GDM1 (cell line): ENCODE data around the gene SGSM2.

Source experiments
- DNase-seq: peaks from one replicate; lab custom pipeline; 2025; lab: John Stamatoyannopoulos, UW

SGSM2 gene

DNA sequence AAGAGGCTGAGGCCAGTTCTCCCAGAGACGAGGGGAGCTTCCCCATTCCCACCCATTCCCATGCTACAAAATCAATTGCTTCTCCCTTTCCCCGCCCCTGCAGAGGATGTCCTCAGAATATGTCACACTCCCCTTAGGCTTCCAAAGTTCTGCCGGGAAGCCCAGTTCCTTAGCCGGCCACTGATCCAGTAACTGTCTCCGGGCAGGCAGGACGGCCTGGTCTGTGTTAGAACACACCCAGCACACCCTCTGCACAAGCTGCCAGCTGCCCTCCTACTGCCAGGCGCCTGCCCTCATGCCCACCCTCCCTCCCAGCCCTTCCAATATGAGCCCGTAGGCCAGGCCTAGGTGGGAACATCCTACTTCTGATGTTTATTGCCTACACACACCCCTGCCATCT, 31.1 kb downstream of the SGSM2 start:
- no peak for DNase-seq

DNA sequence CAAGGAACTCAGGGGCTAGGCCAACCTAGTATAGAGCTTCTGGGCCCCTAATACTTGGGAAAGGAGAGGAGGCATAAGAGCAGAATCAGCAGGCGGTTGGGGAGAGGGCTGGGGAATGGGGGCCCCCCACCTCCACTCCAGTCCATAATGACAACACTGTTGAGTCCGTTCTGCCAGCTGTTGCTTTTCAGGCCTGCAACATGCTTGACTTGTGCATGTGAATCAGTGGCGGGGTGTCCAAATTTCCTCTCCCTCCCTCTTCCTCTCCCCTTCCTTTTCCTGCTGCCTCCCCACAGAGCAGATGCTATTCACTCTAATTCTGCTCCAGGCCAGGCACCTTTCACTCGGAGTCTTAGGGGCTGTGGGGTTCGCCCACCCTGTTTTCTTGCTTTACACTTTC, 31.7 kb downstream of the SGSM2 start:
- DNase-seq, result no peak

DNA sequence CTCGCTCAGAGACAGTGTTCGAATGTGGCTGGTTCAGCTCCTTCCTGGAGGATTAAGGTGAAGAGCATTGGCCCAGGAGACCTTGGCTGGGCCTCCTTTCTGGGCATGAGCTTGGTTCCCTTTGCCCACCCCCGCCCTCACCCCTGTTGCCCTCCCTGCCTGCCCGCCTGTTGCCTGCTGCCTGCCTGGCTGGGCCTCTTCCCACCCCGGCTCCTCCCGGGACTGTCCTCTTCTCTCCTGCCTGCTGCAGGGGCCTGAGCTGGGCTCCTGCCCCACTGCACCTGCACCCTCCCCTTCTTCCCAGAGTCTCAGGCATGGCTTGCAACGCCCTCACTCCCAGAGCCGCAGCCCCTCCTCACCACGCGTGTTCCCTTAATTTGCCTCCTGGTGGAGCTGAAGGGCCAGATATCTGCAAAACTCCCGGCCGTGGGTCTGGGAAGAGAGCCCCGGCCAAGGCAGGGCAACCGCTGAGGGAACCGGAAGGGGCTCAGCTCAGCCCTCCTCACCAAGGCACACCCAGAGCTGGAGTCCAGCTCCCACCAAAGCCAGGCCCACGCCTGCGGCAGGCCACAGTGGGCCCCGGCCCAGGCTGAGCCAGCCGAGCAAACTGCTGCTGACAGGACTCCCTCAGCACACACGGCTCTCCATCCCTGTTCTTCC, 32.4 kb downstream of the SGSM2 start:
- no peak for DNase-seq

DNA sequence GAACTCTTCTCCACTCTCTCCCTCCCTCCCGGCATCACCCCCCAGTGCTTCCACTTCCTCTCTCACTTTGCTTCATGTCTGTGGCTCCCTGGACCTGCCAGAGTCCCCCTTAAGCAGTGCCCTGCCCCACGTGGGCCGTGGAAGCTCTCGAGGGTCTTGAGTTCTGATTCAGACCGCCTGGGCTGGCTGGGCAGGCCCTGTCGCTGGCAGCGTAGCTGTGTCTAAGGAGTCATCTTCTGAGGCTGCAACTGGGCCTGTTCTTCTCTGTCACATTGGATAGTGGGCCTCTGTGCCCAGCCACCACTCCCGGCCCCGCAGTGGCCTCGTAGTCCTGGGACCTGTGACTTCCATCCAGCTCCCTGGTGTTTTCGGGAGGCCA, 32.9 kb downstream of the SGSM2 start:
- no peak for DNase-seq

DNA sequence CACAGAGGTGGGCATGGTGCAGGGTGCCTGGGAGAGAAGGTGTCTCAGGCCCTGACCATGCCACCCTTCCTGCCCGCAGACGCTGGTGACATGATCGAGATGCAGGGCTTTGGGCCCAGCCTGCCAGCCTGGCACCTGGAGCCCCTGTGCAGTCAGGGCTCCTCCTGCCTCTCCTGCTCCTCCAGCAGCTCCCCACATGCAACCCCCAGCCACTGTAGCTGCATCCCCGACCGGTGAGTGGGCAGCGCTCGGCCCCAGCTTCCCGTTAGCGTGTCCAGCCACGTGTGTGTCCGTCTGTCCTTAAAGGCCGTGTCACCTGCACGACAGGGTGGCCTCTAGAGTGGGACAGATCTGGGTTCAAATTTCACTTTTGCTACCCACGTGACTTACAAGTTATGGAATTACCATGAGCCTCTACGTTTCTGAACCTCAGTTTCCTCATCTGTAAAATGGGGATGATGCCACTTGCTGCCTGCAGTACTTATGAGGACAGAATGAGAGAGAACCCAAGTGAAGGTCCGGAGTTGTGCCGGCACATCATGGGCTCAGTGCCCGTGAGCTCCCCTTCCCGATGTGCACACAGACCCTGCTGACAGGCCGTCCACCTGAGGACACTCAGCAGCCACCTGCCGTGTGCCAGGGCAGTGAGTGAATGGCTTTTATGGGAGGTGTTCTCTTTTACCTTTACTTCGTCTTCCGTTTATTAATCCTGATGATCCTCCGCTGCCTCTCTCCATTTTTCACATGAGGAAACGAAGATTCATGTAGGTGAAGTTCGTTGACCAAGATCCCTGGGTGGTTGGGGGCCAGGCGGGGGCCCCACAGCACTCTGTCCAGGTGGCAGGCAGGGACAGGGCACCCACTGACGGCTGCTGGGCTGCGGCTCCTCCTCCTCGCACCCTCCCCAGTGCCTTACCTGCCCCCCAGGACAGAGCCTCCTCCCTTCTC, 34.2 kb downstream of the SGSM2 start:
- DNase-seq, result no peak

DNA sequence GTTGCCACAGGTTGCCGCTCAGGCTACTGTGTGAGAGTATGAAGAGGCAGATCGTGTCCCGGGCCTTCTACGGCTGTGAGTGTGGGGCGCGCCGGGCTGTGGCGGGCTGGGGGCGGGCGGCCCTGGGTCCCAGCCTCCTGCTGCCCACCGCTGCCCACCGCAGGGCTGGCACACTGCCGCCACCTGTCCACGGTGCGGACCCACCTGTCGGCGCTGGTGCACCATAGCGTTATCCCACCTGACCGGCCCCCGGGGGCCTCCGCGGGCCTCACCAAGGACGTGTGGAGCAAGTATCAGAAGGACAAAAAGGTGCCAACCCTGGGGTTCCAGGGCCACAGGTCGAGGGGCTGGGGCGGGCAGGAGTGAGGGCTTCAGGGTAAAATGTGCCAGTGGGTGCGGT, 34.9 kb downstream of the SGSM2 start:
- no peak for DNase-seq

DNA sequence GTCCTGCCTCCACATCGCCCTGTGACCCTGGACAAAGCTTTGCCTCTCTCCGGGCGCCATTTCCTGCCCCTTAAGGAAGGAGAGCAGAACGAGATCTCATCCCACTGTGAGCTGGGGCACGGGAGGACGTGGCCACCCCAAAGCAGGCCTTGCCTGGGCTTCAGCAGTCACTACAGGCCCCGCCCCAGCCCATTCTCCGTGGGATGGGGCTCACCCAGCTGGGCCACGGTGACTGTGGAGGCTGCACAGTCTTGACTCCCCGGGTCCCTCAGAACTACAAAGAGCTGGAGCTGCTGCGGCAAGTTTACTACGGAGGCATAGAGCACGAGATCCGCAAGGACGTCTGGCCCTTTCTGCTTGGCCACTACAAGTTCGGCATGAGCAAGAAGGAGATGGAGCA, 35.4 kb downstream of the SGSM2 start:
- DNase-seq, result no peak

DNA sequence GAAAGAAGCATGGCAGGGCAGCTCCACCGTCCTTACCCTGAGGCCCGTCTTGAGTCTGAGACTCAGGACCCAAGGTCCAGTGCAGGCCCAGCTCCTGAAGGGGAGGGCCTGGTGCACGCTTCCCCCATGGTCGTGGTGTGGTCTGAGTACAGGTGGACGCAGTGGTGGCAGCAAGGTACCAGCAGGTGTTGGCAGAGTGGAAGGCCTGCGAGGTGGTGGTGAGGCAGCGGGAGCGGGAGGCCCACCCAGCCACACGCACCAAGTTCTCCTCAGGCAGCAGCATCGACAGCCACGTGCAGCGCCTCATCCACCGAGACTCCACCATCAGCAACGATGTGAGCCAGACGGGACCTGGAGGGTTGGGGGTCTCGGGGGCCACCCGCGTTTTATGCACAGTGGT, 35.9 kb downstream of the SGSM2 start:
- DNase-seq, result no peak

DNA sequence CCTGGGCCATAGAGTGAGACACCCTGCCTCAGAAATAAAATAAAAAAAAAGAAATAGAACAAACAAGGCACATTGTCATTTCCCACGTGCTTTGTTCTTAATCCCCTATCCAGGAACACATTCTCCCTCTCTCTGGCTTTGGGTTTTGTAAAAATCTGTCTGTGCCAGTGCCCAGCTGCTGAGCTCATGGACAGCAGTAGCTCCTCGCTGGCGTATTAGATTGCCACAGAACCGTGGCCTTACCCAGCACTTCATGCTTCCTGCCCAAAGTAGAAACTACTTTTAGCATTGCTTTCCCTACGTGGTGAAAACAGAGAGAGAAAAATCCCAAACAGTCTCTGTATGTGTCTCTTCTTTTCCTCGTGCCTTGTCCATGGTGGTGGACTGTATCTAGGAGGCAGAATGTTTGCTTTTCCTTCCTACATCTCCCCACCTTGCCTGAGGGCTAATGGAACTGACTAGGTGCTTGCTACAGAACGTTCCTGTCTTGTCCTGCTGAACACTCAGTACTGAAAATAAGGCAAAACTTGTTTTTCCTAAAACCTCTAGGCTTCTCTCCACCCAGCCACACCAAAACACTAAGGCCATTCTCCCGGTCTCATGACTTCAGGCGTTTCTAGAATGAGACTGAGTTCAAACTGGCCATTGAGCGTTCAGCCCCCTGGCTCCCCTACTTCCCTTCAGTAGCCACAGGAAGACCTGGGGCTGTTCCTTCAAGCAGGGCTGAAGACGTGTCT, 37.4 kb downstream of the SGSM2 start:
- DNase-seq, result no peak

DNA sequence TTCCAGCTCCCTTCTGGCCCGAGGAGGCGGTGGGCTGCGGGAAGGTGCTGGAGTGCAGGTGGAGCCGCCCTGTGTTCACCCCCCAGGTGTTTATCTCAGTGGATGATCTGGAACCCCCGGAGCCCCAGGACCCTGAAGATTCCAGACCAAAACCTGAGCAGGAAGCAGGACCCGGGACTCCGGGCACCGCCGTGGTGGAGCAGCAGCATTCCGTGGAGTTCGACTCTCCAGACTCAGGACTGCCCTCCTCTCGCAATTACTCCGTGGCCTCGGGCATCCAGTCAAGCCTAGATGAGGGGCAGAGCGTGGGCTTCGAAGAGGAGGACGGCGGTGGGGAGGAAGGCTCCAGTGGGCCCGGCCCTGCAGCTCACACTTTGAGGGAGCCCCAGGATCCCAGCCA, 38.1 kb downstream of the SGSM2 start:
- DNase-seq, result no peak

DNA sequence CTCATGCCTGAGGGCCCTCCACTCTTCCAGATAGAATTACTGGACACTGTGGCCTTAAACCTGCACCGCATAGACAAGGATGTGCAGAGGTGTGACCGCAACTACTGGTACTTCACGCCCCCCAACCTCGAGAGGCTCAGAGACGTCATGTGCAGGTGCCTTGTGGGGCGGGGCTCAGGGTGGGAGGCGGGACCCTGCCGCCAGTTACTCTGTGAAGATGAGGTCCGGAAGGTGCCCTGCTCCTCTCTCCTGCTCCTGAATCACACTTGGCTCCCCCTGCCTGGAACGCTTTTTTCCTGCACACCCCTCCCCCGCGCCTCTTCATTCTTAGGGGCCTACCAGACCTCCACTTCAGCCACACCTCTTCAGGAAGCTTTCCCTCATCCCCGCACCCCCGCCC, 38.8 kb downstream of the SGSM2 start:
- no peak for DNase-seq

DNA sequence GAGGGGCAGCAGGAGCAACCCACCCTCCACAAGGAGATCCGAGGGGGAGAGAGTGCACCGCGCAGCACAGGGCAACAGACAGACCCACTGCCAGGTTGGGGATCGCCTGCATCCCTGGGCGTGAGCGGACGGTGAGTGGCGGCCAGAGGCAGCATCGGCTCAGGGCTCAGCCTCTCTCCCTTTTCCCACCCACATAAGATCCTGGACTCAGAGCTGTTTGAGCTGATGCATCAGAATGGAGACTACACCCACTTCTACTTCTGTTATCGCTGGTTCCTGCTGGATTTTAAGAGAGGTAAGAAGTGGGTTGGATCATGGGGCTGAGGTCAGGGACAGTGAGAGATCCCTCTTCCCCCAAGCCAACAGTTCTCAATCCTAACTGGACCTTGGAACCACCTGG, 40.4 kb downstream of the SGSM2 start:
- no peak for DNase-seq

DNA sequence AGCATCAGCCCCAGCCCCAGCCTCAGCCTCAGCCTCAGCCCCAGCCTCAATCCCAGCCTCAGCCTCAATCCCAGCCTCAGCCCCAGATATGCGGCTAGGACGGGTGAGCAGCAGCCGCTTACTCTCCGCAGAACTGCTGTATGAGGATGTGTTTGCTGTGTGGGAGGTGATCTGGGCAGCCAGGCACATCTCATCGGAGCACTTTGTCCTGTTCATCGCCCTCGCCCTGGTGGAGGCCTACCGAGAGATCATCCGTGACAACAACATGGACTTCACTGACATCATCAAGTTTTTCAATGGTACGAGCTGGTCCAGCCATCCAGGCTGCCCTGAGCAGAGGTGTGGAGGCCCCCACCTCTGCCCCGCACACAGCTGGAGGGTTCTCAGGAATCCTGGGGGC, 41.6 kb downstream of the SGSM2 start:
- DNase-seq, result no peak

DNA sequence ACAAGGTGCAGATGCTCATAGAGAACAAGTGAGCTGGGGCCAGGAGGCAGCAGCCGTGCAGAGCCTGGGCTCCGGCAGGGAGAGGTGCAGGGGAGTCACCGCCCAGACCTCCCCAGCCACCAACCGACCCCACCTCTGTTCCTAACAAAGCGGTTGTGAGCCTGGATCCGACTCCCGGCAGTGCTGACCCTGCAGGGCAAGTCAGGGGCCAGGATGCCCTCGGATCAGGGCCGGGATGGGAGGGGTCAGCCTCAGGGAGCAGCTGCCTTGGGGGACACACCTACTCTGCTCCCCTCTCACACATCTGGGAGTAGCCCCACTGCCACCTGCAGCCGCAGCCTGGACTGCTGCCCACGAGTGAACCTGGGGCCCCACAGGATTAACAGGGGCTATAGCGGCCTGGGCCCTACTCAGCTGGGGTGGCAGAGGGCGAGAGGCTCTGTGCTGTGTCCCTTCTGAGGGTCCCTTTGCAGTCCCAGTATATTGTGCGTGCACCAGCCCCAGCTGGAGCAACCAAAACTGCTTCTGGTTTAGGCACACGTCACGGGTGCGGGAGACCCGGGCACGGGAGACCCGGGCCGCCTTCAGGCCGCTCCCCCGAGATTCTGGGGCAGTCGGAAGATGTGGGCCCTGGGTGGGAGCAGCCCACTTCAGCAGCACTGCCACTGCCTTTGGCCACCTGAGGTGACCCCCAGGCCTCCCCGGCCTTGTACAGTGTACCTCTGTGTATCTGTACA, 42.4 kb downstream of the SGSM2 start:
- no peak for DNase-seq

DNA sequence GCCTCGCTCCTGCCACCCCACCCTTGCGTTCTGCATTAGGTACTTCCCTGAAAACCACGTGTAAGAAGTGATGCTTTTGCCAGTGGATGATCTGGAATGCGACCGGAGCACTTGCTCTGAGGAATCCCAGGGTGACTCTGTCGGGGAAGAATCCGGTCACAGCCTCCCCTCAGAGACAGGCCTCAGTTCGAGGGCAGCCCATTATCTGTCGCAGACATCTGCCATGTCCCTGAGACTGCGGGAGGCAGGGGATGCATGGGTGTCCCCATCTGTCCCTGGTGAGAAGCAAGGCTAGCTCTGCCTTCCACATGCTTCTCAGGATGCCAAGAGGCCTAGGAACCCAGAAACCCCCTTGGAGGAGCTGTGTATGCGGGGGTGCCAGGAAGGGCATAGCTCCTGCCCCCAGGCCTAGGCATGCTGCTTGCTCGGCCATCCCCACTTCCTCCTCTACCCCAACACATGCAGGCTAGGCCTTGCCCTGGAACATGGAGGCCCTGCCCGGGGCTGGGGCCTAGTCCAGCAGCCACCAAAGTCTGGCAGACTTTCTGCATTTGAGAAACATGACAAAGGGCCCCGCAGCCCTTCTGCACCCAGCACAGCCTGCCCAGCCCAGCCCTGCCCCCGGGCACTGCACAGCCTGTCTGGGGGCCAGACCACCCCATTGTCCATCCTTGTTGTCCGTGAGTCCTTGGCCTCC, 43.1 kb downstream of the SGSM2 start:
- no peak for DNase-seq

DNA sequence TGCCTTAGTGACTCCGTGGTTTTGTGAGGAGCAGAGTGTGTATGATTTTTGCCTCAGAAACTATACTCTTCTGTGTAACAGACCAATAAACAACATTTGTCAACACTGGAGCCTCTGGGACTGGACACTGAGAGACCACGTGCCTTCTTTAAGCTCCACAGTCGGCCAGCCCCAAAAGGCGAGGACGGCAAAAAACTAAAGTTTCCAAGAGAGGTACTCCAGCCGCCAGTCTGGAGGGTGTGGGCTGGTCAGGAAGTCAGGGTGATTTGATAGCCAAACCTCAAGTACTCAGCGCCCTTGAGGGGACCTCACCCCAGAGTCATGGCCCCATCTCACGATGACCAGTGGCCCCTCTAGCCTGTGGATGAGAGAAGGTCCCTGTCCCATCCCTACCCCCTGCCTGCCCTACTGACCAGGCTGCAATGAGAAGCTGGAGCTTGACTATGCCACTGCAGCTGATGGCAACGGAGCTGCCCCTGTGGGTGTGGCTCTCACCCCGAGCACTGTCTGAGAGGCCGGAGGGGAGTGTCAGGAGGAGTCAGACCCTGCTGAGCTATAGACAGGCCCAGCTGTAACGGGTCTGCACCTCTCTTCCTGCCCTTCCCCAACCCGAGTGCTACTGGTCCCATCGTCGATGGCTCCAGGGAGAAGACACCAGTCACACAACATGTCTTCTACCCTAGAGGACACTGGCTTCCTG, 43.8 kb downstream of the SGSM2 start:
- no peak for DNase-seq

DNA sequence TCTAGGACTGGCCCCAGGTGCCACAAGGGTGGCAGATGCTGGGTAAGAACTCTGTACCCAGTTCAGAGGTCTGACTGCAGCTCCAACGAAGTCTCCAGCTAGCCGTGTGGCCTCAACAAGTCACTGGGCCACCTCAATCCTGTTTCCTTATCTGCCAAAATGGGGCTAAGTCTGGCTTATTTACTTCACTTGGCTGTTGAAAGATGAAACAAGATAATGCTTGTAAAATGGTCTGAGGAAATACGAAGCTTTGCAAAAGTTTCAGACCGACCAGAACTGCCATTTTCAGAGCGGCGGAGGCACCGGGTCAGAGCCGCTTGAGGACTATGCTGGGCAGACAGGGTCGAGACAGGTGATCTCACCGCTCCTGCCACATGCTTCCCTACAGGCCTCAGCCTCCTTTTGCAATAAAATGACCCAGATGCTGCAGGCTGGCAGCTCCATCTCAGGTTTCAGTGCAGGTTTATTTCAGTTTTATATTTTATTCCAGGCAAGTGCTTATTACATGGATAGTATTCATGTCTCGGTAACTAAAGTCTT, 46.4 kb downstream of the SGSM2 start:
- DNase-seq, result no peak

DNA sequence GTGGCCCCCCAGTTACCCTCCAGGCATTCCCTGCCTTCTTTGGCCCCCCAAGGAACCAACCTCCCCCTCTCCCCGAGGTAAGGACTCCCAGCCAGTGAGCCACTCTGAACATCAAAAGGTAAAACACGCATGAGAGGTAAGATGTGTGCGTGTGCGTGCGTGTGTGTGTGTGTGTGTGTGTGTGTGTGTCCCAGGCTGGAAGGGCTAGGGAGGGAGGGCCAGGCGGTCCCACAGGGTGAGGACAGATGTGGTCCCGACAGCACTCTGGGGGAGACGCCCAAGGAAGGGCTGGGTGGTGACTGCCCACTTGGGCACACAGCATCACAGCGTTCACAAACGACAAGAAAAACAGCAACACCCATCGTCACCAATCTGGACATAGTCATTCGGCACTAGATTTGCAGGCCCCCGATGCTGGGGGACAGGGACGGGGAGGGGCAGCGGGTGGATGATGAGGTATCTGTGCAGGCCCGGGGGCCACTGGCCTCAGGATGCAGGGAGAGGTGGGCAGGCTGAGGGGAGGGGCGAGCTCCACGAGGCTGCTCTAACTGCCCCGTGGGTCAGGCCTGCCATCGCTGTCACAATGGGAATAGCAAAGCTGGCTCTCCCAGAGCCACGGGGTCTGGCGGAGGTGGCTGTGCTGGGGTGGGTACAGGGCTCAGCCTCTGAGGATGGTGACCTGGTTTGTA, 47.3 kb downstream of the SGSM2 start:
- DNase-seq, result no peak

DNA sequence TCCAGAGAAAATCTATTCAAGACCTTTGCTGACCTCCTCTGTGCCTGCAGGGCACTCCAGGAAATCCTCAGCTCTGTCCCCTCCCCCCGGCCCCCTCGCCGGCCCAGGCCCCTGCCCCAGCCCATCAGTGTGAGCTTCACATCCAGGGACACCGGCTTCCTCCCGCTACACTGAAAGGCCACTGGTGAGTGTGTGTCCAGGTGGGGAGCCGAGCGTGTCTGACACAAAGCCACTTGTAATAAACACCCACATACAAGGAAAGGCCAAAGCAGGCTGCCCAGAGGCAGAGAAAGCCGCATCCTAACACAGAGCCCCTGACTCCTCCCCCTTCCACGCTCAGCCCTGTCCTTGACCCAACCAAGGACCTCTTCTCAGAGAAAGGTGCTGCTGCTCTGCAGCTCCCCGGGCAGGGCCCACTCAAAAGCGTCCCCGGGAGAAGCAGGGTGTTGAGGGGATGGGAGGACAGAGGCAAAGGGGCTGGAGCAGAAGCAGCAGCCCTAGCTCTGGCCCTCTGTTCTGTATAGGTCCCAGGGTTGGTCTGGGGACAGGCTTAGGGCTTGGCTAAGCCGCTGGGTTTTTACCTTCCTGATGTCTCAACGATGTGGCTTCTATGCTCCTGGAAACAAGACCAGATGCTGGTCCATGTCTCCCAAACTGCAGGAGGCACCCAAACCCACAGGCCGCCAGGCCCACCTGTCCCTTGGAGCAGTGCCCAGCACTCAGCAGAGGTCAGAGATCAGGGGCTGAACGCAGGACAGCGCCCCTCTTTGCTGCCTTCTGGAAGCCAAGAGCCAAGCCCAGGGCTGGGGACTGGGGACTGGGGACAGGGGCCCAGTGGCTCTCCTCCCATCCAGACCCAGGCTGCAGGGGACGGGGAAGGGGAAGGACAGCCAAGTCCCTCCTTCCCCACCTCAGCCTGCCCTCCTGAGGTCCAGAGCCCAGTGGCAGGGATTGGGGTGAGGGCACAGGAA, 48.2 kb downstream of the SGSM2 start:
- DNase-seq, result no peak
